Measurements from ENCODE around the gene CEP295NL. TPM values are rescaled to one million over a fixed set of nuclear protein-coding genes. Genes with fewer than 3 reads are reported as not detected.
A peak's percentile ranks its signal among the peaks of the same experiment; 100 is the strongest.

CEP295NL gene
- total RNA-seq, 1 donor = 2.5 TPM

GRCh38 chr17:78933959-78934568 is 31.1 kb upstream of the CEP295NL start:
- peak; percentile 98 for DNase-seq (ENCODE audit: insufficient read length, low spot score, missing footprints)
- H3K9me3 ChIP-seq (ENCODE audit: low read depth, low read length) = no peaks in the 10 kb centered on the region
- H4K20me1 ChIP-seq (ENCODE audit: insufficient read depth, low read length) = no peaks in the 10 kb centered on the region
- peak overlapping the region; percentile 80 for H3K4me2 ChIP-seq (ENCODE audit: insufficient read depth, low read length)
- H2AFZ ChIP-seq (ENCODE audit: low read length) = peak overlapping the region; percentile 48
- no peaks in the 10 kb centered on the region for H3K36me3 ChIP-seq (ENCODE audit: insufficient read depth, low read length)
- no peak for TF ChIP-seq CTCF (IDR thresholded peaks at IDR 0.05; ENCODE audit: extremely low read depth, low read depth, low read length)
- peak overlapping the region; percentile 55 for H3K4me3 ChIP-seq (ENCODE audit: insufficient read depth, low read length)
- no peaks in the 10 kb centered on the region for H3K79me2 ChIP-seq (ENCODE audit: insufficient read depth, low read length)
- no peaks in the 10 kb centered on the region for H3K27me3 ChIP-seq (ENCODE audit: insufficient read depth, low read length)
- H3K27ac ChIP-seq (ENCODE audit: low read depth, low read length) = peak overlapping the region; percentile 98
- peaks cover 44% of the 10 kb centered on the region for H3K4me1 ChIP-seq (ENCODE audit: insufficient read depth, low read length)

- no peak for TF ChIP-seq CTCF (IDR thresholded peaks at IDR 0.05; ENCODE audit: extremely low read depth, low read depth, low read length)
- Histone ChIP-seq H3K9me3 (ENCODE audit: low read depth, low read length) (no peaks in the 10 kb centered on the region), H3K4me1 (ENCODE audit: insufficient read depth, low read length) (peaks cover 44% of the 10 kb centered on the region), H3K36me3 (ENCODE audit: insufficient read depth, low read length) (no peaks in the 10 kb centered on the region), H3K4me2 (ENCODE audit: insufficient read depth, low read length) (peak overlapping the region; percentile 80), H3K27ac (ENCODE audit: low read depth, low read length) (peak overlapping the region; percentile 98), H3K4me3 (ENCODE audit: insufficient read depth, low read length) (peak overlapping the region; percentile 55), H2AFZ (ENCODE audit: low read length) (peak overlapping the region; percentile 48), H3K27me3 (ENCODE audit: insufficient read depth, low read length) (no peaks in the 10 kb centered on the region), H3K79me2 (ENCODE audit: insufficient read depth, low read length) (no peaks in the 10 kb centered on the region), H4K20me1 (ENCODE audit: insufficient read depth, low read length) (no peaks in the 10 kb centered on the region)
- DNase-seq (ENCODE audit: insufficient read length, low spot score, missing footprints) = peak; percentile 99
Observed at GRCh38 chr17:78933025-78933958, 30.3 kb upstream of the CEP295NL start.

DNA sequence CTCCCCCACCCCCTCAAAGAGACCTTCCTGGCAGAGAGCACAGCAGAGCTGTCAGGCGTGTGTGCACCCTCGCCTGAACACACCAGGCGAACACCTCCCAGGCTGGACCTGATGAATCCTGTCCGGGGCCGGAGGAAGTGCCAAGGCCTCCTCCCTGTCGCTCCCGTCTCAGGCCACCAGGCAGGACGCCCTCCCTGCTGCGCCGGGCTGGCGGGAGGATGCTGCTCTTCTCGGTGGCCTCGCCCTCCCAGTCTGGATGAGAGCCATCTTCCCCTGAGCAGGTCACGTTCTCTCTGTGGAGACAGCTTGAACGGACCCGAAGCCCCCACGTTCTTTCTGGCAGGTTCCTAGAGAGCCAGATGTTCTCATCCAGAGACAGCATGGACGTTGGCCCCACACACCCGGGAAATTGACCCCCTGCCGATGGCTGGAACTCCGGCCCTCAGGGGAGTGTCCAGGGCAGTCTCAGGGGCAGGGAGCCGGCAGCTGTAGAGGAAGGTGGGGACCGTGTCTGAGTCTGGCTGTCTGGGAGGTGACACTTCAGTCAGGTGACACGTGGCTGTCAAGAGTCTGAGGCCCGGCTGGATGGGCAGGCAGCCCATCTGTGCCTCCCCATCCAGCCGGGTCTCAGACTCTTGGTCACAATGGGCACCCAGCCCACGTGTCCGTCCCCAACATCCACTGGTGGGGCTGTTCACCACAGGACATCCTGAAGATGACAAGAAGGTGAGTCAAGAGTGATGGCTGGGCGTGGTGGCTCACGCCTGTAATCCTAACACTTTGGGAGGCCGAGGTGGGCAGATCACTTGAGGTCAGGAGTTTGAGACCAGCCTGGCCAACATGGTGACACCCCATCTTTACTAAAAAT is 27.1 kb upstream of the CEP295NL start:
- H3K27me3 ChIP-seq (ENCODE audit: insufficient read depth, low read length) = no peaks in the 10 kb centered on the region
- H3K79me2 ChIP-seq (ENCODE audit: insufficient read depth, low read length) = no peaks in the 10 kb centered on the region
- H3K36me3 ChIP-seq (ENCODE audit: insufficient read depth, low read length) = no peaks in the 10 kb centered on the region
- no peaks in the 10 kb centered on the region for H3K9me3 ChIP-seq (ENCODE audit: low read depth, low read length)
- DNase-seq (ENCODE audit: insufficient read length, low spot score, missing footprints) = peak; percentile 71
- no peak overlapping the region for H3K27ac ChIP-seq (ENCODE audit: low read depth, low read length)
- H3K4me1 ChIP-seq (ENCODE audit: insufficient read depth, low read length) = peaks cover 30% of the 10 kb centered on the region
- no peaks in the 10 kb centered on the region for H4K20me1 ChIP-seq (ENCODE audit: insufficient read depth, low read length)
- H3K4me3 ChIP-seq (ENCODE audit: insufficient read depth, low read length) = no peak overlapping the region
- no peak overlapping the region for H3K4me2 ChIP-seq (ENCODE audit: insufficient read depth, low read length)
- no peak overlapping the region for H2AFZ ChIP-seq (ENCODE audit: low read length)
- TF ChIP-seq CTCF (IDR thresholded peaks at IDR 0.05; ENCODE audit: extremely low read depth, low read depth, low read length) = no peak

Data from osteoblast (primary cell).